HG03135 (cell line): ENCODE measurements around the gene KCNQ1.

ENCODE experiments used
- ATAC-seq: cut with Tn5 transposase; IDR thresholded peaks from one replicate; pipeline ENCODE4 v1.9.1; 2021; ENCODE audit warnings: mild to moderate bottlenecking, moderate library complexity; ENCODE audit not compliant: unreplicated experiment

Gene KCNQ1

GRCh38 chr11:2725368-2726300 lies 280.8 kb downstream of the KCNQ1 start:
- no peak for ATAC-seq

GRCh38 chr11:2726964-2727363 lies 282.2 kb downstream of the KCNQ1 start:
- no peak for ATAC-seq

GRCh38 chr11:2728128-2728662 lies 283.4 kb downstream of the KCNQ1 start:
- no peak for ATAC-seq

- no peak for ATAC-seq
These were observed 284.0 kb downstream of the KCNQ1 start for GRCh38 chr11:2728663-2729332.

- no peak for ATAC-seq
These were observed 285.0 kb downstream of the KCNQ1 start for GRCh38 chr11:2729841-2730240.

- ATAC-seq: no peak
These were observed 285.7 kb downstream of the KCNQ1 start for GRCh38 chr11:2730272-2731129.

- ATAC-seq: no peak
These were observed 286.6 kb downstream of the KCNQ1 start for GRCh38 chr11:2731130-2732125.

- ATAC-seq: no peak
These were observed 287.6 kb downstream of the KCNQ1 start for GRCh38 chr11:2732261-2732939.

- no peak for ATAC-seq
These were observed 288.3 kb downstream of the KCNQ1 start for GRCh38 chr11:2732940-2733628.

- no peak for ATAC-seq
These were observed 289.6 kb downstream of the KCNQ1 start for GRCh38 chr11:2734181-2735052.

- no peak for ATAC-seq
These were observed 290.3 kb downstream of the KCNQ1 start for GRCh38 chr11:2735053-2735589.

- no peak for ATAC-seq
These were observed 291.9 kb downstream of the KCNQ1 start for GRCh38 chr11:2736577-2737225.

- ATAC-seq: no peak
These were observed 292.4 kb downstream of the KCNQ1 start for GRCh38 chr11:2737226-2737590.

GRCh38 chr11:2737866-2738265 lies 293.1 kb downstream of the KCNQ1 start:
- ATAC-seq: no peak

- no peak for ATAC-seq
These were observed 294.0 kb downstream of the KCNQ1 start for GRCh38 chr11:2738551-2739431.
